ENCODE results near the gene PSMC3IP.
A peak's percentile ranks its signal among the peaks of the same experiment; 100 is the strongest.

Gene PSMC3IP

DNA sequence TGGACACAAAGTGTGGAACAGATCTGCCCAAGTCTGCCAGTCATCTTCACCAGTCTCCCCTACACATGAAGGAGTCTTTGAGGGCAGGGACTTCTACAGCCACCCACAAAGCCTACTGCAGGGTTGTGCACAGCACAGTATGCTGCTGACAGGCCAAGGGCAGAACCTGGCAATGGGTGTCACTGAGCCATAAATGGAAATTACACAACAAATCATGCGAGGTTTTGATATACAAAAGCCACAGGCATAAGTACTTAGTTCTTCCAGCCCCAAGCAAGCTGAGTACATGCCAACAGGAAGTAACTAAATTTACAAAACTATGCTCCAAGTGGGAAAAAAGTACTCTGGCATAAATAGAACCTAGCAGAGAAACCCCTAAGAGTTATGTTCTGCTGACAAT lies 7.8 kb upstream of the PSMC3IP start:
- no peak for DNase-seq (ENCODE audit: low read depth, low spot score)

GRCh38 chr17:42584880-42585279 lies 7.4 kb upstream of the PSMC3IP start:
- DNase-seq (ENCODE audit: low read depth, low spot score) = no peak

DNA sequence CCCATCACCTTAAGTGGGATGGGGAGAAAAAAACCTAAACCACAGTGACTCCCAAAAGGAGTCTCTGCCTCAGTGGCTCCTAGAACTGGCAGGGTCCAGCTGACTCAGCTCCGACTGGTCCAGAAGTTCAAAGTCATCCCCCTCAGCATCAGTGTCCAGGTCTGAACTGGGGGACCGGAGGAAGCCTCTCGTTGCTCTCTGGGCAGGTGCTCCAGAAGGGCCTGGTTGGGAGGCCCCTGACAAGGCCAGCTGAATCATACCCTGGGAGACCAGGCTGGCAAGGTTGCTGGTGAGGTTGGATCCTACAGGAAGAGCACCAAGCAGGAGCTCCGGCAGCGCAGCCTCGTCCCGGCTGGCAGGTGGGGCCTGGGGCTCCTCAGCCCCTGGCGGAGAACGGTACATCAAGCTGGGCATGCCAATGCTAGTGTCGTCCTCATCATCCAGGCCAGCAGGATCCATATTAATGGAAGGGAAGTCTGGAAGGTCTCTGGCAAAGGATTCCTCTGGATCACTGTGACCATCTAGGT lies 4.3 kb upstream of the PSMC3IP start:
- DNase-seq (ENCODE audit: low read depth, low spot score) = no peak

DNA sequence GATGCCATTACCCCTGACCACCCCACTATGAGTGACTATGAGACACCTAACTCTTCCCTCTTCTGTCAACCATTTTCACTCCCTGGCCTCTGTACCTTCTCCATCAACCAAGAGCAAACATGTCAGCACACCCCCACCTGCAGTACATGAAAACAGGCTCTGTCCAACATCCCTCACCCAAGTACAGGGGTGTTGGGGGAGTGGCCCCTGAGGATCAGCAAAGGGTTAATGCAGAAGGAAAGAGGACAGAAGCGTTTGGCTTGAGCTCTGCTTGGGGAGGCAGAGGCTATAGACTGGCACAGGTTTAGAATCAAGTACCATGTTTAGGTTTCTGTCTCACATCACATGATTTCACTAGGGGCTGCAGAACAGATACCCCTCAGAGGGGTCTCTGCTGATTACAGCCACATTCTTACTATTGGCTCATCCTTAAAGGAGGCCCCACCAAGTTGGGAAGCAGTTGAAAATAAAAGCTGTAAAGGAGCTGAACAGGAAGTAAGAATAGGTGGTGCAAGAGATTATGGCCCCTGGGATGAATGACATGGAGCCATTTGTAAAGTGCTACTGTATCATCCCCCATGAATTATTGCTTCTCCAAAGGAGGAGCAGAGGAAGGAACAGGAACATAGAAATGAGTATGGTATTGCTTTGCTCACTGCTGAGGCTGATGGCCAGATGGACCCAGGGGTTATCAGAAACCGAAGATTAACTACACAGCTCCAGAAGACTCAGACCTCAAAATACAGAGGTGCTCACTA lies 2.4 kb upstream of the PSMC3IP start:
- DNase-seq (ENCODE audit: low read depth, low spot score) = no peak

DNA sequence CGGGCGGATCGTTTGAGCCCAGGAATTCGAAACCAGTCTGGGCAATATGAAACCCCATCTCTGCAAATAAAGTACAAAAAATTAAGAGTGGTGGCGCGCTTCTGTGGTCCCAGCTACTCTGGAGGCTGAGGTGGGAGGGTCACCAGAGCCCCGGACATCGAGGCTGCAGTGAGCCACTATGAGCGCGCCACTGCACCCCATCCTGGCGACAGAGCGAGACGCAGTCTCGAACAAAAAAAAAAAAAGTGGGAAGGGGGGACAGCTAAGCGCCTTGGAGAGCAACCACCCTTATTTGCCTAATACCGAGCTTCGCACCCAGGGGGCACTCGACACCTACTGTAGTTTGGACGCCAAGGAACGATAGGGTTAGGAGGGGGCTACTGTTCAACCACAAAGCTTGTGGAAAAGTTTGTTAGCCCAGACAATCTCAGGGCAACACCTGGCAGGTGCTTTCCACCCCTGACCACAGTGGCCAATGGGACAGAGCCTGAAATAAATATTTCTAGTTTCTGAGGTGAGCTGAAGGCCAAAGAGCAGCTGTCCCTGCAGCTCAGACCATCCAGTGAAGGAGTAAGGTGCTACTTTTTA lies 847 bp upstream of the PSMC3IP start:
- no peak for DNase-seq (ENCODE audit: low read depth, low spot score)

- DNase-seq (ENCODE audit: low read depth, low spot score) = no peak
Observed at GRCh38 chr17:42577140-42577531, 393 bp downstream of the PSMC3IP start.

- no peak for DNase-seq (ENCODE audit: low read depth, low spot score)
Observed at GRCh38 chr17:42574463-42574862, 3.1 kb downstream of the PSMC3IP start.

DNA sequence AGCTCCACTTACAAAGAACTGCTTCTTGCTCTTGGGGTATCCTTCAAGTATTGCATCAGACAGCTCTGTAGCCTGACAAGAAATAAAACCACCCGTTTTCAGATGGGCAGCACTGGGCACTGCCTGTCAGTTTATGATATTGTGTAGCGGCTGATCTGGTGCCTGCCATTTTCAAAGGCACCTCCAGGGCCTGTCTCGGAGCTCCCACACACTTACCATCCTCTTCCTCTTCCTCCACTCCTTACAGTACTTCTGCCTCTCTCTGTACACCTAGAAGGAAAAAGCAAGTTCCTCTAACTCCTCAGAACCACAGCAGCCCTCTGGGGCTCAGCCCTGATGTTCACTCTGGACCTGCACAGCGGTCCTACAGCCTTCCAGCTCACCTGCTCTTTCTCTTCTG lies 4.4 kb downstream of the PSMC3IP start:
- DNase-seq (ENCODE audit: low read depth, low spot score) = no peak

- DNase-seq (ENCODE audit: low read depth, low spot score) = no peak
Observed at GRCh38 chr17:42571435-42572225, 5.9 kb downstream of the PSMC3IP start.

GRCh38 chr17:42568341-42569111 lies 9.0 kb downstream of the PSMC3IP start:
- DNase-seq (ENCODE audit: low read depth, low spot score) = no peak

DNA sequence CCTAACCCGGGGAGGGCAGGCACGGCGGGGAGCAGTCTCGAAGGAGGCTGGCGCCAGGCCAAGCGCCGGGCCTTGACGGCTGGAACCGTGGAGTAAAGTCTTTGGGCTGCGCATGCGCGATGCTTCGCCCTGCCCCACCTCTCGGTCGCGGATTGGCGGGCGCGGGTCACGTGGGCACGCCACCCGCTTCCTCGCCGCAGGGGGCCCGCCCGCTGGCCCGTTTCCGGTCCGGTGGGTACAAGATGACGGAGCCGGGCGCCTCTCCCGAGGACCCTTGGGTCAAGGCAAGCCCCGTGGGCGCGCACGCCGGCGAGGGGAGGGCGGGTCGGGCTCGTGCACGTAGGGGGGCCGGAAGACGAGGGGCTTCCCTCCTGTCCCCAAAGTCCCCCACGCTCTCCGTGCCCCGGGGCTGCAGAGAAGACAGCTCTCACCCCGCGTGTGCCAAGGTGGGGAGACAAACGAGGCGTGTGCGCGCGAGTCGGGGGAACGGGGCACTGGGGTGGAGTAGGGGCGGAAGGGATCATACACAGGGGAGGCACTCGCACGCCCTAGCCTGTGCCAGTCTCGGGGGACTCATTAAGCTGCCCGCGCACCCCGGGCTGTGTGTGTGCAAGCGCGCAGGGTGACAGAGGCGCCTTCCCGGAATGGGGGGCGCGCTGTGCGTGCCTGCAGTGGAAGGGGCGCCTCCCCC lies 10.5 kb downstream of the PSMC3IP start, which contains the start of gene MLX:
MLX (plus strand) TSS at position 218 of the 691 bp plus-strand sequence; CDS start at position 243, 25 bp downstream.
- peak; percentile 72 for DNase-seq (ENCODE audit: low read depth, low spot score)

DNA sequence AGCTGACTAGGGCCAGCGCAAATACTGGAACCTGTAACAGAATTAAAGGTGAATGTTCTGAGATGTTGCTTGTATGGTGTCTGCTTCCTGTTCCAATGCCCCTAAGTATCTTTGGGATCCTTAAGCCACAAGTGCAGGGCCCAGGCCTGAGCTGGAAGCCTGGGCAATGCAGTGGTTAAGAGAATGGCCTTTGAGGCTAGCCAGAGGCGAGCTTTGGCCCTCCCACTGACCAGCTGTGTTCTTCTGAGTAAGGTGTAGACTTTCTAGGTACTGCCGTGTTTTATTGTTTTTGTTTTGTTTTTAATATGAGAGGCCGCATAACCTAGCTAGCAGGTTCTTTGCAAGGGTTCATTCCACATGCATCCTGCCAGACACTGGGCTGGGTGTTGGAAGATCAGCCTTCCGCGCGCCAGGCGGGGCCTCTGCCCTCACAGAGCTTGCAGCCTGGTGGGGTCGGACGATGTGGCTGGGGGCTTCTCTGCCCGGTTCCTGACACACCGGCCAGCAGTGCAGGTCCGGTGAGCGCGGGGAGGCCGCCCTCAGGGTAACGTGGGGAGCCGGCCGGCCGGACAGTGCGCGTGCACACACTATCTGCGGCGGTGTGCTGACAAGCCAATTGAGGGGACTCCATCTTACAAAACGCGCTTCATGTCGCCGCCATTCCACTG lies 11.2 kb downstream of the PSMC3IP start:
- DNase-seq (ENCODE audit: low read depth, low spot score) = no peak

- no peak for DNase-seq (ENCODE audit: low read depth, low spot score)
Observed at GRCh38 chr17:42565523-42566214, 11.9 kb downstream of the PSMC3IP start.

- DNase-seq (ENCODE audit: low read depth, low spot score) = no peak
Observed at GRCh38 chr17:42564815-42565522, 12.6 kb downstream of the PSMC3IP start.

DNA sequence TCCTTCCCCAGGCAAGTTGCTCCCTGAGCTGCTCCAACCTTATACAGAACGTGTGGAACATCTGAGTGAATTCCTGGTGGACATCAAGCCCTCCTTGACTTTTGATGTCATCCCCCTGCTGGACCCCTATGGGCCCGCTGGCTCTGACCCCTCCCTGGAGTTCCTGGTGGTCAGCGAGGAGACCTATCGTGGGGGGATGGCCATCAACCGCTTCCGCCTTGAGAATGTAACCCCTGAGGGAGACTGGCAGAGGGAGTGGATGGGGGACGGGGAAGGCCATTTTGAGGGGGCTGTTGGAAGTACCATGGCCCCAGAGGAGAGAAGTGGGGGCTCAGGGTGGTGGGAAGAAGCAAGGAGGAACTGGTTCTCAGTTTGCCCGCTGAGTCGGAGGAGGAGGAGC lies 13.6 kb downstream of the PSMC3IP start:
- DNase-seq (ENCODE audit: low read depth, low spot score) = no peak

GRCh38 chr17:42563543-42563942 lies 14.0 kb downstream of the PSMC3IP start:
- no peak for DNase-seq (ENCODE audit: low read depth, low spot score)

DNA sequence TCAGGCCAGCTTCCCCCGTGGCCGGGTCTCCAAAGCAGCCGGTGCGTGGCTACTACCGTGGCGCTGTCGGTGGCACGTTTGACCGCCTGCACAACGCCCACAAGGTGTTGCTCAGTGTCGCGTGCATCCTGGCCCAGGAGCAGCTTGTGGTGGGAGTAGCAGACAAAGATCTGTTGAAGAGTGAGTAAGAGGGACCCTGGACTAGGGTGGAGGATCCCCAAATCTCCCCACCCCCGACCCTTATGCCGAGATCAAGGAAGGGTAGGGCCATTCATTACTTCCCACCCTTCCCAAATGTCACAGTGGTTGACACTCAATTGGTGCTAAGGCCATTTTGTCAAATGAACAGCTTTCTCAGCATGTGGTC lies 14.4 kb downstream of the PSMC3IP start:
- no peak for DNase-seq (ENCODE audit: low read depth, low spot score)

DNA sequence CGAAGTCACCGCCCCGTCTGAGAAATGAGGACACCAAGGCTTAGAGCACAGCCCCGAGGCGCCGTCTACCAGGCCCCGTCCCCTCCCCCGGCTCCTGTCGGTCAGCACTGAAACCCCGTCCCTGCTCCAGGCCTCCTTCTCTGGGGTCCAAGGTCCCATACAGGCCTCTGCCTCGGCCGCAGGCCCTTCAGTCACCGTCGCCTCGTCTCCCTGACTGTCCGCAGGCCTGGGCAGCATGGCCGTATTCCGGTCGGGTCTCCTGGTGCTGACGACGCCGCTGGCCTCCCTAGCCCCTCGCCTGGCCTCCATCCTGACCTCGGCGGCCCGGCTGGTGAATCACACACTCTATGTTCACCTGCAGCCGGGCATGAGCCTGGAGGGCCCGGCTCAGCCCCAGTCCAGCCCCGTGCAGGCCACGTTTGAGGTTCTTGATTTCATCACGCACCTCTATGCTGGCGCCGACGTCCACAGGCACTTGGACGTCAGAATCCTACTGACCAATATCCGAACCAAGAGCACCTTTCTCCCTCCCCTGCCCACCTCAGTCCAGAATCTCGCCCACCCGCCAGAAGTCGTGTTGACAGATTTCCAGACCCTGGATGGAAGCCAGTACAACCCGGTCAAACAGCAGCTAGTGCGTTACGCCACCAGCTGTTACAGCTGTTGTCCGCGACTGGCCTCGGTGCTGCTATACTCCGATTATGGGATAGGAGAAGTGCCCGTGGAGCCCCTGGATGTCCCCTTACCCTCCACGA lies 15.0 kb downstream of the PSMC3IP start:
- no peak for DNase-seq (ENCODE audit: low read depth, low spot score)

All from brain pericyte (primary cell).